Pancreas (tissue), 10 donors: ENCODE measurements around the gene OBSL1. TPM values are rescaled to one million over a fixed set of nuclear protein-coding genes. Genes with fewer than 3 reads are reported as not detected.

Experiments used
- ATAC-seq, 4 donors: fragments of 200-7000 bp; cut with Tn5 transposase; one replicate each; pipeline versions ENCODE4 v1.8.0 to v1.9.1; 2020; ENCODE audit warnings: mild to moderate bottlenecking in 4 of 4, moderate library complexity in 4 of 4
- DNase-seq, 6 donors: peaks; one replicate each; pipeline ENCODE4 v3.0.0-alpha.2; 2020
- FAIRE-seq: peaks from 2 replicates; lab custom pipeline; 2012; peaks lifted over from hg19 to GRCh38; lab: Jason Lieb, UNC
- H3K27ac ChIP-seq, 4 donors: fragments of 200-600 bp; sonication (generic); 1 replicate in 3 of 4; 2 replicates in 1 of 4; pipeline versions ENCODE4 v1.5.0 to v1.8.0; 2020
- H3K27me3 ChIP-seq, 4 donors: fragments of 200-600 bp; one replicate each; pipeline ENCODE4 v1.8.0; 2021
- H3K36me3 ChIP-seq, 3 donors: fragments of 200-600 bp; sonication (generic) in 1 of 3; one replicate each; pipeline versions ENCODE4 v1.5.0 to v1.8.0; 2020 to 2021
- H3K4me1 ChIP-seq, 3 donors: fragments of 200-600 bp; one replicate each; pipeline ENCODE4 v1.8.0; 2021
- H3K4me3 ChIP-seq, 4 donors: fragments of 200-600 bp; sonication (generic) in 2 of 4; one replicate each; pipeline versions ENCODE4 v1.5.0 to v1.8.0; 2020 to 2021
- H3K9me3 ChIP-seq, 4 donors: fragments of 200-600 bp; one replicate each; pipeline ENCODE4 v1.8.0; 2021
- WGBS, 2 donors: extraction: QIAGEN DNeasy Blood & Tissue Kit; methylation state at CpG; one replicate each; pipeline ENCODE4 v1.1.7; 2013; 5-methylcytosine and 5-hydroxymethylcytosine counted together
- intact Hi-C, 3 donors: fragments of 100-400 bp; cut with DNase I; formaldehyde crosslinking; loops; one replicate each; pipeline versions ENCODE4 v1.11.1 to v1.14.2; 2022
- polyA plus RNA-seq, 2 donors: library from polyadenylated mRNA; stranded (reverse); fragments of 200-250 nt; gene quantifications; one replicate each; pipeline ENCODE4 v1.2.3, GENCODE V29; 2013
- total RNA-seq, 6 donors: library from RNA; stranded (reverse); fragmentation: NEBNext Ultra II Directional in 4 of 6; extraction: Animal tissue kit (Norgen Biotek cat#: 25700) in 4 of 6; gene quantifications; one replicate each; pipeline versions ENCODE4 v1.2.1 to v1.2.4, GENCODE V29; 2021 to 2023
- TF ChIP-seq, protein P1 (sequence below), 4 donors: fragments of 200-600 bp; sonication (generic) in 3 of 4; IDR thresholded peaks; one replicate each; pipeline versions ENCODE4 v1.5.0 to v1.8.0; 2021; ENCODE audit warnings: antibody characterized with exemption in 4 of 4
- donor health status: healthy with polysubstance abuse.
- donor health status: DM: no; HTN: no; CAD: no; lungs with moderate emphysema.
- donor health status: DM: no; HTN: no; CAD: no.
- donor health status: control.
- donor health status: control.
- donor health status: Bipolar disorder and iron deficiency.
- donor health status: DM: yes; HTN: yes; CAD: no.
- donor health status: DM: no; HTN: no; CAD: no.
- donor health status: DM: no; HTN: no; CAD: no.
- donor health status: DM: yes; HTN: yes; CAD: no.

The OBSL1 gene
- total and polyA plus RNA-seq, 8 donors: 54.7 to 332 (median 74.0) TPM

DNA sequence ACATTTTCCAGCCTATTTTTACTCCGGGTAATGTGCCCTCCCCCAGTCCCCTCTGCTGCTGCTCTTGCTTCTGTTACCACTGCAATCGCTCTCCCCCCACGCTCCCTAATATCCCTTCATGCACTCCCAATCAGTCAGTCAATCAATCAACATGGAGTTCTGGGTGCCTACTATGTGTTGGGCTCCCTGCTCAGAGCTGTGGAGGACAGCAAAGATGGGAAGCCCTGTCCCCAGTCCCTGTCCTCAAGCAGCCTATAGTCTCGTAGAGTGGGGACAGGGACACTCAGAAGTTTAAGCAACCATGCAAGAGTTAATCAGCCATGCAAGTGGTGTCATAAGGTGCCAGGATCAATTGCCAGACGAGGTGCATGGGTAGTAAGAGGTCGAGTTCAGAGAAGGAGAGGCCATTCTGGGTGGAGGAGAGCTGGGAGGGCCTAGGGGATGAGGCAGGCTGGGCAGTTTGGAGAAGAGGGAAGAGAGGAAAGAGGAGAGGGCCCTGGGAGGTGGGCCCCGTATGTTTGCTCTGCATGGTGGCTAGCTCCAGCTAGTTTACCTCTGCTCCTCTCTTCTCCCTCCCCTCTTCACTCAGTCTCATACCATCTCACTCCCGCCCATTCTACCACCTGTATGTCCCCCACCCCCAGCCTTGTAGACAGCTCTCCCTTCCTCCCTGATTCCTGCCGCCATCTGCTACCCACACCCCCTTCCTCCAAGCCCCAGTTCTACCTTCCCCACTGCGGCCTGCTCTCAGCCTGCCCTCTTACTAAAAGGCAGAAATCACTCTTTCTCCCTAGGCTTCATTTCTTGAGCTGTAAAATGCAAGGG, 53.2 kb downstream of the OBSL1 start:
- H3K27me3 ChIP-seq: peaks cover 0 to 2% (median 0%) of the 10 kb centered on the region in 4 donors
- FAIRE-seq (no peak), DNase-seq (no peak), ATAC-seq (no peak)
- H3K4me1 ChIP-seq: no peaks in the 10 kb centered on the region
- H3K9me3 ChIP-seq: no peaks in the 10 kb centered on the region
- H3K36me3 ChIP-seq: no peaks in the 10 kb centered on the region
- WGBS, 2 donors: 52 to 62% methylated on average over 10 of the region's 10 CpGs
- intact Hi-C loops: no loop called here
- no peak overlapping the region for H3K27ac ChIP-seq
- TF ChIP-seq, protein P1, sequence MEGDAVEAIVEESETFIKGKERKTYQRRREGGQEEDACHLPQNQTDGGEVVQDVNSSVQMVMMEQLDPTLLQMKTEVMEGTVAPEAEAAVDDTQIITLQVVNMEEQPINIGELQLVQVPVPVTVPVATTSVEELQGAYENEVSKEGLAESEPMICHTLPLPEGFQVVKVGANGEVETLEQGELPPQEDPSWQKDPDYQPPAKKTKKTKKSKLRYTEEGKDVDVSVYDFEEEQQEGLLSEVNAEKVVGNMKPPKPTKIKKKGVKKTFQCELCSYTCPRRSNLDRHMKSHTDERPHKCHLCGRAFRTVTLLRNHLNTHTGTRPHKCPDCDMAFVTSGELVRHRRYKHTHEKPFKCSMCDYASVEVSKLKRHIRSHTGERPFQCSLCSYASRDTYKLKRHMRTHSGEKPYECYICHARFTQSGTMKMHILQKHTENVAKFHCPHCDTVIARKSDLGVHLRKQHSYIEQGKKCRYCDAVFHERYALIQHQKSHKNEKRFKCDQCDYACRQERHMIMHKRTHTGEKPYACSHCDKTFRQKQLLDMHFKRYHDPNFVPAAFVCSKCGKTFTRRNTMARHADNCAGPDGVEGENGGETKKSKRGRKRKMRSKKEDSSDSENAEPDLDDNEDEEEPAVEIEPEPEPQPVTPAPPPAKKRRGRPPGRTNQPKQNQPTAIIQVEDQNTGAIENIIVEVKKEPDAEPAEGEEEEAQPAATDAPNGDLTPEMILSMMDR (IDR thresholded peaks at IDR 0.05): no peak
- H3K4me3 ChIP-seq: no peak overlapping the region

DNA sequence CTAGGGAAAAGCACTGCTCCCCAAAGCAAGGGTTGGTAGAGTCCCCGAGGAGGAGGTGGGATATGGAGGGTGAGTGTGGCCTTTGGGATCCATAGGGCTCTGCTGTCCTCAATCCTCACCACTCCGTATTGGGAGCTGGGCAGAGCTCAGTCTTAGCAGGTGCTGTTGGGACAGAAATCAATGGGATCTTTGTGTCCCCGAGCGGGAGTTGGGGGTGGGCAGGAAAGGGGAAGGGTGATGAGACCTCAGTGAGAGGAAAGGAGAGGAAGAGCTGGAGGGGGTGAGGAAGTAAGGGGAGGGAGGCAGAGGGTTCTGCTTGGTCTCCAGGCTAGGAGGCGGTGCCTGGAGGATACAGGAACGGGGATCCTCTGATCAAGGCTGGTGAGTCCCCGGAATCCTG, 54.5 kb downstream of the OBSL1 start:
- 64 to 73% methylated on average over 7 of the region's 7 CpGs for whole genome bisulfite sequencing, 2 donors
- H3K27ac ChIP-seq: no peak overlapping the region
- no peaks in the 10 kb centered on the region for H3K9me3 ChIP-seq
- TF ChIP-seq, protein P1 (IDR thresholded peaks at IDR 0.05): no peak
- H3K27me3 ChIP-seq: no peaks in the 10 kb centered on the region
- no peak for DNase-seq
- H3K4me1 ChIP-seq: no peaks in the 10 kb centered on the region
- H3K4me3 ChIP-seq: no peak overlapping the region
- no peaks in the 10 kb centered on the region for H3K36me3 ChIP-seq
- intact Hi-C loops: no loop called here
- FAIRE-seq: no peak
- ATAC-seq: no peak

DNA sequence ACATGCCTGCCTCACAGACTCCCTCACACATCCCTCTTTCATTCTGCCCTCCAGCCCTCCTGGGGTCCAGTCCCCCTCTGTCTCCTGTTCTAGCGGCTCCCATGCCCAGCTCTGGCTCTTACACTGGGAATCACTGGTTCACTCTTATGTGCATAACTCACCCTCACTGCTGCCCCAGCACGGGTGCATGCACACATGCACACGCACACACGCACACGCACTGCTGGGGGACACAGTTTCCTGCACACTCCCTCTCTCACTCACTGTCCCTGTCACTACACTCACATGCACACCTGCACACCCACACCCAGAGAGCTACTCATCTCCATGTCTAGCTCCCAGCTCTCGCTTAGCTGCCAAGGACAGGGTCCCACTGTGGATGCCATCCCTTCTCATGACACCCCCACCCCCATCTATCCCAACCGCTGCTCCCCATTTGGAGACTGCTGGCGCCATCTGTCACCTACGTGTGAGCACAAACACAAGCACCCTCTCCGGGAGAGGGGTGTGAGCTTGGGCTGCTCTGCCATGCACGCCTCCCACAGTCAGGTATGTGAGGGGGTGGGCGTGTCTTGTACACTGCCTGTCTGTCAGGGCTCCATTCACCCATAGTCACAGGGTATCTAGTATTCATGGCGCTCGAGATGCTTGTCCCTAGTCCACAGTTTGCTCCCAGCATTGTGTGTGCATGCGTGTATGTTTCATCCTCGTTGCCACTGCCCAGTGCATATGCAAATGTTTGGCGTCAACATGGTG, 55.3 kb downstream of the OBSL1 start:
- ATAC-seq: no peak
- TF ChIP-seq, protein P1 (IDR thresholded peaks at IDR 0.05): no peak
- H3K9me3 ChIP-seq: no peaks in the 10 kb centered on the region
- intact Hi-C loops: no loop called here
- no peaks in the 10 kb centered on the region for H3K27me3 ChIP-seq
- DNase-seq: no peak
- FAIRE-seq: no peak
- no peaks in the 10 kb centered on the region for H3K36me3 ChIP-seq
- no peaks in the 10 kb centered on the region for H3K4me1 ChIP-seq
- no peak overlapping the region for H3K4me3 ChIP-seq
- 57 to 70% methylated on average over 17 of the region's 17 CpGs for WGBS, 2 donors
- H3K27ac ChIP-seq: no peak overlapping the region

DNA sequence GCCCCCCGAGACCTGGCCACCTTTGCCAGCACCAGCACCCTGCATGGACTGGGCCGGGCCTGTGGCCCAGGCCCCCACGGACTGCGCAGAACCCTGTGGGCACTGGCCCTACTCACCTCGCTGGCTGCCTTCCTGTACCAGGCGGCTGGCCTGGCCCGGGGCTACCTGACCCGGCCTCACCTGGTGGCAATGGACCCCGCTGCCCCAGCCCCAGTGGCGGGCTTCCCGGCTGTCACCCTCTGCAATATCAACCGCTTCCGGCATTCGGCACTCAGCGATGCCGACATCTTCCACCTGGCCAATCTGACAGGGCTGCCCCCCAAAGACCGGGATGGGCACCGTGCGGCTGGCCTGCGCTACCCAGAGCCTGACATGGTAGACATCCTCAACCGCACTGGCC, 56.5 kb downstream of the OBSL1 start:
- Histone ChIP-seq H3K36me3 (no peaks in the 10 kb centered on the region), H3K27ac (no peak overlapping the region), H3K4me1 (no peaks in the 10 kb centered on the region), H3K4me3 (no peak overlapping the region), H3K9me3 (no peaks in the 10 kb centered on the region), H3K27me3 (no peaks in the 10 kb centered on the region)
- DNase-seq (no peak), FAIRE-seq (no peak), ATAC-seq (no peak)
- TF ChIP-seq, protein P1 (IDR thresholded peaks at IDR 0.05): no peak
- intact Hi-C loops: no loop called here
- 82 to 87% methylated on average over 20 to 21 of the region's 21 CpGs for WGBS, 2 donors
